ENCODE data around the gene LRRFIP2.

DNA sequence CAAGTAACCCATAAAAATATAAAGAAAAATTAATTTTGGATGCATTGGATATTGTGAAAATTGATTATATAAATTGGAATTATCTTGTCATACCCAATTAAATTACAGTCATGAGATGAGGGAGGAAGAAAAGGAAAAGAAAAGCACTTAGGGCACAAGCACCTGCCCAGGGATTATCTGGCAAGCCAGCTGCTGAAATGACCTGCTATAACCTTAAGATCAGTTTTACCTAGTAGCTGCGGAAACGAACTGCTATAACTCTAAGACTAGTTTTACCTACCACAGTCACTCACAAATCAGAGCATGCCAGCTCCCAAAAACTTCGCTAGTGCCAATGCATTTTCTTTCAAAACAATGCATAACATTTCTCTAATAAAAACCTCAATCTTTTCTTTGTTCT lies 26.2 kb downstream of the LRRFIP2 start:
- TF ChIP-seq CTCF (IDR thresholded peaks at IDR 0.05) = no peak
- TF ChIP-seq POLR2A (IDR thresholded peaks at IDR 0.05) = no peak
